IMR-90 (cell line): ENCODE data around the gene RPAIN. TPM values are rescaled to one million over a fixed set of nuclear protein-coding genes. Genes with fewer than 3 reads are reported as not detected.

Experiments used
- ATAC-seq: fragments of 200-7000 bp; cut with Tn5 transposase; 2 replicates; pipeline ENCODE4 v1.9.1; 2020; ENCODE audit warnings: low read depth, mild to moderate bottlenecking, moderate library complexity
- BruUV-seq: library from RNA; stranded (reverse); fragments of 400-500 nt; replicated peaks from 2 replicates; lab custom pipeline; 2021; lab: Mats Ljungman, UMichigan
- CTCF ChIA-PET: fragments of 300-600 bp; formaldehyde crosslinking; extraction: SDS; loops from one replicate; lab custom pipeline; 2021; ENCODE audit warnings: antibody characterized with exemption; lab: Yijun Ruan, JAX
- POLR2A ChIA-PET: fragments of 300-600 bp; sonication (Branson Sonifier 250); formaldehyde crosslinking; loops from one replicate; lab custom pipeline; 2022; ENCODE audit warnings: antibody characterized with exemption; ENCODE audit not compliant: unreplicated experiment; lab: Charles Lee
- DNase-seq: peaks from one replicate; pipeline ENCODE4 v3.0.0; 2013
- H2AFZ ChIP-seq: replicated peaks from 2 replicates; pipeline ENCODE3; 2013; ENCODE audit warnings: low read length, mild to moderate bottlenecking; ENCODE audit not compliant: poor library complexity
- H2AK5ac ChIP-seq: 2 replicates; pipeline ENCODE4 v1.6.1; 2013; ENCODE audit warnings: low read depth, low read length, inconsistent platforms
- H2AK9ac ChIP-seq: replicated peaks from 2 replicates; pipeline ENCODE3; 2013; ENCODE audit warnings: mild to moderate bottlenecking, low read depth, low read length, moderate library complexity; ENCODE audit not compliant: poor library complexity
- H2BK120ac ChIP-seq: 2 replicates; pipeline ENCODE4 v1.6.1; 2013; ENCODE audit warnings: low read depth, low read length, inconsistent platforms
- H2BK15ac ChIP-seq: 3 replicates; pipeline ENCODE4 v1.6.1; 2013; ENCODE audit warnings: low read depth, low read length, inconsistent platforms
- H2BK20ac ChIP-seq: 2 replicates; pipeline ENCODE4 v1.6.1; 2013; ENCODE audit warnings: low read depth, mild to moderate bottlenecking, inconsistent platforms, low read length, moderate library complexity
- H2BK5ac ChIP-seq: 2 replicates; pipeline ENCODE4 v1.6.1; 2013; ENCODE audit warnings: mild to moderate bottlenecking, low read depth, low read length, inconsistent platforms; ENCODE audit not compliant: poor library complexity, severe bottlenecking
- H3K14ac ChIP-seq: replicated peaks from 2 replicates; pipeline ENCODE4 v1.6.1; 2013; ENCODE audit warnings: low read depth, low read length, inconsistent platforms
- H3K18ac ChIP-seq: 2 replicates; pipeline ENCODE4 v1.6.1; 2013; ENCODE audit warnings: low read depth, low read length, control low read depth
- H3K23ac ChIP-seq: 2 replicates; pipeline ENCODE4 v1.6.1; 2013; ENCODE audit warnings: low read depth, low read length, inconsistent platforms
- H3K27ac ChIP-seq: 2 replicates; pipeline ENCODE4 v1.5.1; 2013; ENCODE audit warnings: mild to moderate bottlenecking, control low read depth, low read length; ENCODE audit not compliant: insufficient read depth
- H3K27me3 ChIP-seq: 2 replicates; pipeline ENCODE4 v1.6.1; 2013; ENCODE audit warnings: low read length; ENCODE audit not compliant: control insufficient read depth, insufficient read depth
- H3K36me3 ChIP-seq: 2 replicates; pipeline ENCODE4 v1.6.1; 2013; ENCODE audit warnings: low read length, mixed read lengths; ENCODE audit not compliant: control insufficient read depth, insufficient read depth
- H3K4ac ChIP-seq: 2 replicates; pipeline ENCODE4 v1.6.1; 2013; ENCODE audit warnings: low read depth, low read length, inconsistent platforms
- H3K4me1 ChIP-seq: 2 replicates; pipeline ENCODE4 v1.6.1; 2013; ENCODE audit warnings: low read length, mixed read lengths; ENCODE audit not compliant: control insufficient read depth, insufficient read depth
- H3K4me2 ChIP-seq: 2 replicates; pipeline ENCODE4 v1.6.1; 2013; ENCODE audit warnings: low read depth, mild to moderate bottlenecking, control low read depth, low read length, moderate library complexity
- H3K4me3 ChIP-seq: 2 replicates; pipeline ENCODE4 v1.5.1; 2013; ENCODE audit warnings: low read depth, mild to moderate bottlenecking, control low read depth, low read length, moderate library complexity; ENCODE audit not compliant: insufficient read depth
- H3K56ac ChIP-seq: 2 replicates; pipeline ENCODE4 v1.6.1; 2013; ENCODE audit warnings: low read length, inconsistent platforms; ENCODE audit not compliant: insufficient read depth; ENCODE audit errors: extremely low read depth
- H3K79me1 ChIP-seq, 2 experiments: 2 replicates each; pipeline ENCODE4 v1.6.1; 2013; ENCODE audit warnings: low read length in 2 of 2, inconsistent platforms in 1 of 2, low read depth in 1 of 2
- H3K9ac ChIP-seq: 2 replicates; pipeline ENCODE4 v1.6.1; 2013; ENCODE audit warnings: low read depth, low read length, control low read depth
- H3K9me1 ChIP-seq: 2 replicates; pipeline ENCODE4 v1.6.1; 2013; ENCODE audit warnings: low read length, inconsistent platforms; ENCODE audit not compliant: insufficient read depth
- H3K9me3 ChIP-seq: 2 replicates; pipeline ENCODE4 v1.6.1; 2013; ENCODE audit warnings: low read length; ENCODE audit not compliant: control insufficient read depth, insufficient read depth
- H4K20me1 ChIP-seq: 2 replicates; pipeline ENCODE4 v1.6.1; 2013; ENCODE audit warnings: low read length, inconsistent platforms; ENCODE audit not compliant: insufficient read depth
- H4K5ac ChIP-seq: 2 replicates; pipeline ENCODE4 v1.6.1; 2013; ENCODE audit warnings: mild to moderate bottlenecking, low read depth, low read length, control low read depth
- H4K8ac ChIP-seq, 2 experiments: 2 replicates each; pipeline ENCODE4 v1.6.1; 2013; ENCODE audit warnings: low read depth in 2 of 2, low read length in 2 of 2, control low read depth in 1 of 2, inconsistent platforms in 1 of 2
- H4K91ac ChIP-seq: 2 replicates; pipeline ENCODE4 v1.6.1; 2013; ENCODE audit warnings: low read depth, low read length, inconsistent platforms; ENCODE audit not compliant: insufficient read depth
- BHLHE40 ChIP-seq: fragments of 150-350 bp; IDR thresholded peaks from 2 replicates; pipeline ENCODE4 v1.6.1; 2016; ENCODE audit warnings: mild to moderate bottlenecking, low read depth, low read length
- ELK1 ChIP-seq: fragments of 150-350 bp; IDR thresholded peaks from 2 replicates; pipeline ENCODE4 v1.6.1; 2016; ENCODE audit warnings: low read depth, mild to moderate bottlenecking, low read length, moderate library complexity, borderline replicate concordance
- FOS ChIP-seq: fragments of 150-350 bp; IDR thresholded peaks from 2 replicates; pipeline ENCODE4 v1.6.1; 2016; ENCODE audit warnings: low read depth, low read length
- POLR2A ChIP-seq: IDR thresholded peaks from 2 replicates; pipeline ENCODE4 v1.6.1; 2012; ENCODE audit warnings: mild to moderate bottlenecking, low read depth, low read length
- WGBS, 2 experiments: methylation state at CpG; one replicate each; pipeline versions ENCODE4 v1.1.5 to v1.1.7; 2013; ENCODE audit warnings: missing lambda C conversion rate in 2 of 2; ENCODE audit not compliant: insufficient read length in 1 of 2; ENCODE audit errors: extremely low coverage in 2 of 2; 5-methylcytosine and 5-hydroxymethylcytosine counted together
- dilution Hi-C: fragments of 300-500 bp; cut with HindIII; formaldehyde crosslinking; loops from one replicate; pipeline ENCODE4 v1.14.3; 2018; ENCODE audit warnings: low sequenced_read_pairs; ENCODE audit not compliant: unreplicated experiment
- in situ Hi-C: fragments of 300-500 bp; cut with MboI; formaldehyde crosslinking; loops from 3 replicates; pipeline ENCODE4 v1.14.3; 2019; ENCODE audit warnings: low sequenced_read_pairs, inconsistent platforms, mixed read lengths
- intact Hi-C: fragments of 100-400 bp; cut with micrococcal nuclease; formaldehyde crosslinking; loops from 2 replicates; pipeline ENCODE4 v1.10.0; 2022
- polyA plus RNA-seq, 3 experiments: library from polyadenylated mRNA; depleted of rRNA; stranded (reverse); fragments of >200 nt; gene quantifications; 2 replicates each; pipeline ENCODE4 v1.2.3, GENCODE V29; 2012; ENCODE audit warnings: low replicate concordance in 1 of 3
- total RNA-seq: library from RNA; depleted of rRNA; stranded (reverse); fragments of >200 nt; gene quantifications from 2 replicates; pipeline ENCODE4 v1.2.3, GENCODE V29; 2012
- TF ChIP-seq, protein P1 (sequence below): fragments of 150-350 bp; IDR thresholded peaks from 2 replicates; pipeline ENCODE4 v1.6.1; 2017; ENCODE audit warnings: mild to moderate bottlenecking, antibody characterized with exemption, low read length, low read depth
- TF ChIP-seq, protein P2 (sequence below): conservative IDR thresholded peaks from 2 replicates; pipeline ENCODE4 v1.5.1; 2012; ENCODE audit warnings: mild to moderate bottlenecking, low read depth, low read length, improper control_type of control experiment

Gene RPAIN
- total and polyA plus RNA-seq, 2 of the 4 experiments (the other 2 are of a cell fraction): 28.7 to 34.9 TPM

- no peak for TF ChIP-seq ELK1
Measured at GRCh38 chr17:5438716-5439445, 18.9 kb downstream of the RPAIN start, which contains the start of gene C1QBP (continued).

GRCh38 chr17:5439446-5439764 is 19.4 kb downstream of the RPAIN start:
- ATAC-seq (no peak), DNase-seq (no peak)
- H4K8ac ChIP-seq: peak overlapping the region; percentile 15 to 45
- H3K4me3 ChIP-seq: peak overlapping the region; percentile 82
- H3K18ac ChIP-seq: no peak overlapping the region
- in situ Hi-C loops (no loop called here), intact Hi-C loops (no loop called here), dilution Hi-C loops (no loop called here)
- no peaks in the 10 kb centered on the region for H3K9me3 ChIP-seq
- peak overlapping the region; percentile 48 for H2AFZ ChIP-seq
- no peak overlapping the region for H2BK120ac ChIP-seq
- POLR2A ChIA-PET: interaction anchor here (0.6 kb wide), 1 partner anchor 156 kb away, joined by 3 read pairs; no protein-coding TSS in a partner anchor
- peak overlapping the region; percentile 40 for H4K5ac ChIP-seq
- H4K20me1 ChIP-seq: peaks cover 8% of the 10 kb centered on the region
- no peak overlapping the region for H3K14ac ChIP-seq
- H2BK5ac ChIP-seq: no peak overlapping the region
- H4K91ac ChIP-seq: no peak overlapping the region
- WGBS, 2 experiments: no CpG with 5 or more reads among the region's 1 CpG
- peak overlapping the region; percentile 48 for H3K9ac ChIP-seq
- no peak overlapping the region for H2BK20ac ChIP-seq
- H3K9me1 ChIP-seq: no peaks in the 10 kb centered on the region
- CTCF ChIA-PET: interaction anchor here (0.6 to 1.3 kb wide), 15 partner anchors 9 to 209 kb away, joined by 3 to 10 read pairs (median 3); partner anchors contain the start of gene NUP88
- peaks cover 34% of the 10 kb centered on the region for H3K36me3 ChIP-seq
- peaks cover 28 to 52% of the 10 kb centered on the region in 2 experiments for H3K79me1 ChIP-seq
- peaks cover 7% of the 10 kb centered on the region for H3K4me1 ChIP-seq
- H3K4me2 ChIP-seq: peak overlapping the region; percentile 93
- TF ChIP-seq, protein P1, sequence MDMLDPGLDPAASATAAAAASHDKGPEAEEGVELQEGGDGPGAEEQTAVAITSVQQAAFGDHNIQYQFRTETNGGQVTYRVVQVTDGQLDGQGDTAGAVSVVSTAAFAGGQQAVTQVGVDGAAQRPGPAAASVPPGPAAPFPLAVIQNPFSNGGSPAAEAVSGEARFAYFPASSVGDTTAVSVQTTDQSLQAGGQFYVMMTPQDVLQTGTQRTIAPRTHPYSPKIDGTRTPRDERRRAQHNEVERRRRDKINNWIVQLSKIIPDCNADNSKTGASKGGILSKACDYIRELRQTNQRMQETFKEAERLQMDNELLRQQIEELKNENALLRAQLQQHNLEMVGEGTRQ: no peak
- TF ChIP-seq BHLHE40: no peak
- TF ChIP-seq ELK1: no peak
- no peak for TF ChIP-seq FOS
- TF ChIP-seq, protein P2, sequence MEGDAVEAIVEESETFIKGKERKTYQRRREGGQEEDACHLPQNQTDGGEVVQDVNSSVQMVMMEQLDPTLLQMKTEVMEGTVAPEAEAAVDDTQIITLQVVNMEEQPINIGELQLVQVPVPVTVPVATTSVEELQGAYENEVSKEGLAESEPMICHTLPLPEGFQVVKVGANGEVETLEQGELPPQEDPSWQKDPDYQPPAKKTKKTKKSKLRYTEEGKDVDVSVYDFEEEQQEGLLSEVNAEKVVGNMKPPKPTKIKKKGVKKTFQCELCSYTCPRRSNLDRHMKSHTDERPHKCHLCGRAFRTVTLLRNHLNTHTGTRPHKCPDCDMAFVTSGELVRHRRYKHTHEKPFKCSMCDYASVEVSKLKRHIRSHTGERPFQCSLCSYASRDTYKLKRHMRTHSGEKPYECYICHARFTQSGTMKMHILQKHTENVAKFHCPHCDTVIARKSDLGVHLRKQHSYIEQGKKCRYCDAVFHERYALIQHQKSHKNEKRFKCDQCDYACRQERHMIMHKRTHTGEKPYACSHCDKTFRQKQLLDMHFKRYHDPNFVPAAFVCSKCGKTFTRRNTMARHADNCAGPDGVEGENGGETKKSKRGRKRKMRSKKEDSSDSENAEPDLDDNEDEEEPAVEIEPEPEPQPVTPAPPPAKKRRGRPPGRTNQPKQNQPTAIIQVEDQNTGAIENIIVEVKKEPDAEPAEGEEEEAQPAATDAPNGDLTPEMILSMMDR: no peak
- TF ChIP-seq POLR2A: no peak
- BruUV-seq: no TSS peak
- H3K27me3 ChIP-seq: no peaks in the 10 kb centered on the region
- no peak overlapping the region for H3K56ac ChIP-seq
- no peak overlapping the region for H2AK9ac ChIP-seq
- H3K23ac ChIP-seq: peak overlapping the region; percentile 3; the same call in 1 of the 2 replicates
- H2AK5ac ChIP-seq: no peak overlapping the region; the same call in 1 of the 2 replicates
- H2BK15ac ChIP-seq: no peak overlapping the region
- 0 out of 2 replicates have a peak overlapping the region, but pooled peaks have one; percentile 6 for H3K27ac ChIP-seq
- no peak overlapping the region for H3K4ac ChIP-seq
